Calu3 (cell line): Measurements from ENCODE around the gene NOP14. TPM values are rescaled to one million over a fixed set of nuclear protein-coding genes. Genes with fewer than 3 reads are reported as not detected.

Experiments used
- BruUV-seq: library from RNA; stranded (reverse); fragments of 400-500 nt; replicated peaks from 2 replicates; lab custom pipeline; 2021; lab: Mats Ljungman, UMichigan
- CTCF ChIA-PET: fragments of 300-600 bp; sonication (Branson Sonifier 250); formaldehyde crosslinking; loops from one replicate; lab custom pipeline; 2022; ENCODE audit warnings: antibody characterized with exemption; lab: Charles Lee
- DNase-seq: peaks from one replicate; pipeline ENCODE4 v3.0.0; 2022
- H3K27ac Mint-ChIP-seq: one replicate; pipeline ENCODE4 v1.8.0; 2022; ENCODE audit warnings: mixed read lengths; ENCODE audit not compliant: unreplicated experiment
- H3K27me3 Mint-ChIP-seq: one replicate; pipeline ENCODE4 v1.8.0; 2022; ENCODE audit warnings: mixed read lengths; ENCODE audit not compliant: unreplicated experiment
- H3K36me3 Mint-ChIP-seq: one replicate; pipeline ENCODE4 v1.8.0; 2022; ENCODE audit warnings: mild to moderate bottlenecking, moderate library complexity, mixed read lengths; ENCODE audit not compliant: insufficient read depth, unreplicated experiment
- H3K4me1 Mint-ChIP-seq: one replicate; pipeline ENCODE4 v1.8.0; 2022; ENCODE audit warnings: mild to moderate bottlenecking, low read depth, mixed read lengths; ENCODE audit not compliant: unreplicated experiment
- H3K4me3 Mint-ChIP-seq: one replicate; pipeline ENCODE4 v1.8.0; 2022; ENCODE audit warnings: mild to moderate bottlenecking, low read depth, moderate library complexity, mixed read lengths; ENCODE audit not compliant: unreplicated experiment
- H3K9me3 Mint-ChIP-seq: one replicate; pipeline ENCODE4 v1.8.0; 2022; ENCODE audit warnings: low read depth, mixed read lengths; ENCODE audit not compliant: unreplicated experiment
- intact Hi-C: fragments of 100-400 bp; cut with micrococcal nuclease; formaldehyde crosslinking; loops from one replicate; pipeline ENCODE4 v1.10.0; 2022; ENCODE audit not compliant: unreplicated experiment
- total RNA-seq: library from RNA; stranded (reverse); gene quantifications from 2 replicates; pipeline ENCODE4 v1.2.3, GENCODE V29; 2022
- TF ChIP-seq, protein P1 (sequence below): fragments of 200-600 bp; IDR thresholded peaks from one replicate; pipeline ENCODE4 v1.8.0; 2022; ENCODE audit warnings: antibody characterized with exemption; ENCODE audit not compliant: unreplicated experiment

The NOP14 gene
- total RNA-seq, 1 experiment from 2014 or later = 29.4 TPM

DNA sequence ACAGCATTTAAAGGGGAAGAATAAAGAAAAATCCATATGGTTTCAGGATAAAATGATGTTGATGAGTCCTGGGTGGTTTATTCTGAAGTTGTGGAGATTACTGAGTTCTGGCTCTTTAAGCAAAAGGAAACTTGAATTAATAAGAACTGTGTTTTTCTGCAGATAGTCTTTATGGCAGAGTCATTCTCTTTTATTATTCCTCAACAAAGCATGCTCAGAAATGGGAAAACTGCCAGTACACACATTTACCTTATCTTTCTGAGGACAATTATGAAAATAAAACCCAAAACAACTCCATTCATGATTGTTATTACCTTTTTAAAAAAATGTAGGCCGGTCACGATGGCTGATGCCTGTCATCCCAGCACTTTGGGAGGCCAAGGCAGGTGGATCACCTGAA, 61.1 kb downstream of the NOP14 start:
- no peak overlapping the region for H3K27ac Mint-ChIP-seq
- H3K27me3 Mint-ChIP-seq = no peaks in the 10 kb centered on the region
- BruUV-seq = no TSS peak
- CTCF ChIA-PET = no interaction called here
- intact Hi-C loops = no loop called here
- H3K4me1 Mint-ChIP-seq = peaks cover 20% of the 10 kb centered on the region
- no peaks in the 10 kb centered on the region for H3K9me3 Mint-ChIP-seq
- DNase-seq = no peak
- peaks cover 29% of the 10 kb centered on the region for H3K36me3 Mint-ChIP-seq
- TF ChIP-seq, protein P1, sequence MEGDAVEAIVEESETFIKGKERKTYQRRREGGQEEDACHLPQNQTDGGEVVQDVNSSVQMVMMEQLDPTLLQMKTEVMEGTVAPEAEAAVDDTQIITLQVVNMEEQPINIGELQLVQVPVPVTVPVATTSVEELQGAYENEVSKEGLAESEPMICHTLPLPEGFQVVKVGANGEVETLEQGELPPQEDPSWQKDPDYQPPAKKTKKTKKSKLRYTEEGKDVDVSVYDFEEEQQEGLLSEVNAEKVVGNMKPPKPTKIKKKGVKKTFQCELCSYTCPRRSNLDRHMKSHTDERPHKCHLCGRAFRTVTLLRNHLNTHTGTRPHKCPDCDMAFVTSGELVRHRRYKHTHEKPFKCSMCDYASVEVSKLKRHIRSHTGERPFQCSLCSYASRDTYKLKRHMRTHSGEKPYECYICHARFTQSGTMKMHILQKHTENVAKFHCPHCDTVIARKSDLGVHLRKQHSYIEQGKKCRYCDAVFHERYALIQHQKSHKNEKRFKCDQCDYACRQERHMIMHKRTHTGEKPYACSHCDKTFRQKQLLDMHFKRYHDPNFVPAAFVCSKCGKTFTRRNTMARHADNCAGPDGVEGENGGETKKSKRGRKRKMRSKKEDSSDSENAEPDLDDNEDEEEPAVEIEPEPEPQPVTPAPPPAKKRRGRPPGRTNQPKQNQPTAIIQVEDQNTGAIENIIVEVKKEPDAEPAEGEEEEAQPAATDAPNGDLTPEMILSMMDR = no peak
- no peak overlapping the region for H3K4me3 Mint-ChIP-seq

DNA sequence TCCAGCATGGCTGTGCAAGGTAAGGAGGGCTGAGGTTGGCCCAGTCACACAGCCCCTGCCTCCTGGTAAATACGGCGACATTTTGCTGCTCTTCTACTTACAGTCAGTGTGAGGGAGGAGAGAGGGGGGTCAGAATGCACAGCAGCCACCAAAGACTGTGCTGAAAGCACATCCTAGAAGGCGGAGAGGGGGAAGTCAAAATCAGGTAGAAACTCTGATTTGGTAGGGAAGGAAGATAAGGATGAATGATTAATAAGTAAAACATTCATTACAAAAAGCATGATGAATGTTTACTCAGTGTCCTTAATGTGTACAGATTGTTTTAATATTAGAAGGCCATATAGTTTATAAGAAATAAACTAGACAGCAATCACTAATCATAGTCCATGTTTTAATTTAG, 62.0 kb downstream of the NOP14 start:
- TF ChIP-seq, protein P1 = no peak
- intact Hi-C loops = no loop called here
- no peaks in the 10 kb centered on the region for H3K27me3 Mint-ChIP-seq
- CTCF ChIA-PET = interaction anchor here (0.7 kb wide), 1 partner anchor 23 kb away, joined by 5 read pairs; no protein-coding TSS in a partner anchor
- no peak for DNase-seq
- no peak overlapping the region for H3K27ac Mint-ChIP-seq
- no peaks in the 10 kb centered on the region for H3K9me3 Mint-ChIP-seq
- H3K4me1 Mint-ChIP-seq = peaks cover 20% of the 10 kb centered on the region
- H3K36me3 Mint-ChIP-seq = peaks cover 28% of the 10 kb centered on the region
- no TSS peak for BruUV-seq
- H3K4me3 Mint-ChIP-seq = no peak overlapping the region

DNA sequence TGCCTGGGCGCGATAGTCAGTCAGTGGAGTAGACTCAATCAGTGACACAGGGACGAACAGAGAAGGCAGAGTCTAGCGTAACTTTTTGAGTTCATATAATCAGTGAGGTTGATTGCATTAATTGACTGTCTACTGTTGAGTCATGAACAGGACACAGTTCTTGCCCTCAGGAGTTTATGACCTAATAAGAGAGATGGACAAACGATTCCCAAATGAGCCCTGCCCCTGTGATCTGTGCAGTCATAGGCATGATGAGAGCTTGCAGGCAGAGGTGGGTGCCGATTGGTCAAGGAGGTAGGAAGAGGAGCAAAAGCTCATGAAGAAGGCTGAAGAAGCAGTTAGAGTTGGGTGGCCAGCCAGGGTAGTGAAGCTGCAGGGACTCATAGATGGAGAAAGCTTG, 62.5 kb downstream of the NOP14 start:
- TF ChIP-seq, protein P1 = no peak
- no TSS peak for BruUV-seq
- no peaks in the 10 kb centered on the region for H3K9me3 Mint-ChIP-seq
- no peak for DNase-seq
- peaks cover 20% of the 10 kb centered on the region for H3K4me1 Mint-ChIP-seq
- no peak overlapping the region for H3K4me3 Mint-ChIP-seq
- no peak overlapping the region for H3K27ac Mint-ChIP-seq
- peaks cover 30% of the 10 kb centered on the region for H3K36me3 Mint-ChIP-seq
- no peaks in the 10 kb centered on the region for H3K27me3 Mint-ChIP-seq
- intact Hi-C loops = no loop called here
- CTCF ChIA-PET = no interaction called here

DNA sequence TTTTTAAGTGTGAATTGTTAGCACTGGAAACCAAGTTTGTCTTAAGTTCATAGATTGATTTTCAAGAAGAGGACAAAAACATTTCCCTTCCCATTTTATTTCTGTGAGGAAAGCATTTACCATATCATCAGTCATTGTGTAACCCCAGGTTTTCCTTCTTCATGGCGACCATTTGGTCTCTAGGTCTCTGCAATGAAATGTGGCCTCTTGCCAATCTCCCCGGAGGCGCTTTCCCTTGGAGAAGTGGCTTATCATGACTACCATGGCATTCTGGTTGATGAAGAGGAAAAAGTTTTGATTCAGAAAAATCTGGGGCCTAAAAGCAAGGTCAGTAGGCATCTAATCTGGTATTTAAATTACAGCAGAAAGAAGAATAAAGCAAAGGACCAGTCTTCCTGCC, 65.2 kb downstream of the NOP14 start:
- Mint-ChIP-seq H3K9me3 (no peaks in the 10 kb centered on the region), H3K27me3 (no peaks in the 10 kb centered on the region), H3K4me1 (peaks cover 20% of the 10 kb centered on the region), H3K27ac (no peak overlapping the region), H3K36me3 (peaks cover 33% of the 10 kb centered on the region), H3K4me3 (no peak overlapping the region)
- CTCF ChIA-PET = no interaction called here
- no peak for DNase-seq
- intact Hi-C loops = no loop called here
- TF ChIP-seq, protein P1 = no peak
- BruUV-seq = no TSS peak
